Liver (tissue), 9 donors: ENCODE results near the gene SCP2. TPM values are rescaled to one million over a fixed set of nuclear protein-coding genes. Genes with fewer than 3 reads are reported as not detected.

Source experiments
- DNase-seq: peaks from one replicate; pipeline ENCODE4 v3.0.0-alpha.2; 2017; ENCODE audit warnings: low spot score
- H3K27ac ChIP-seq, 2 donors: one replicate each; pipeline ENCODE4 v1.7.0; 2013; ENCODE audit warnings: inconsistent platforms in 2 of 2, low read length in 2 of 2, control low read depth in 1 of 2, low read depth in 1 of 2, mild to moderate bottlenecking in 1 of 2
- H3K27me3 ChIP-seq, 4 donors: one replicate each; pipeline versions ENCODE4 v1.6.1 to v1.7.0; 2013; ENCODE audit warnings: low read length in 3 of 4, inconsistent platforms in 1 of 4, mild to moderate bottlenecking in 1 of 4, moderate library complexity in 1 of 4; ENCODE audit not compliant: control insufficient read depth in 4 of 4, insufficient read depth in 4 of 4
- H3K36me3 ChIP-seq, 4 donors: one replicate each; pipeline versions ENCODE4 v1.6.1 to v1.7.0; 2013; ENCODE audit warnings: low read length in 3 of 4, mild to moderate bottlenecking in 3 of 4, low read depth in 1 of 4, moderate library complexity in 1 of 4; ENCODE audit not compliant: control insufficient read depth in 4 of 4, insufficient read depth in 3 of 4
- H3K4me1 ChIP-seq, 4 donors: one replicate each; pipeline versions ENCODE4 v1.6.1 to v1.7.0; 2013; ENCODE audit warnings: low read length in 3 of 4, mild to moderate bottlenecking in 3 of 4, moderate library complexity in 1 of 4; ENCODE audit not compliant: control insufficient read depth in 4 of 4, insufficient read depth in 4 of 4
- H3K4me3 ChIP-seq, 3 donors: one replicate each; pipeline versions ENCODE4 v1.6.1 to v1.7.0; 2013; ENCODE audit warnings: low read length in 3 of 3, control low read depth in 1 of 3, low read depth in 1 of 3, mild to moderate bottlenecking in 1 of 3
- H3K9ac ChIP-seq, 2 donors: one replicate each; pipeline ENCODE4 v1.7.0; 2013; ENCODE audit warnings: low read length in 2 of 2, mild to moderate bottlenecking in 2 of 2, moderate library complexity in 2 of 2, control low read depth in 1 of 2, low read depth in 1 of 2
- H3K9me3 ChIP-seq, 4 donors: one replicate each; pipeline versions ENCODE4 v1.6.1 to v1.7.0; 2013; ENCODE audit warnings: low read length in 3 of 4; ENCODE audit not compliant: control insufficient read depth in 4 of 4
- FOXA2 ChIP-seq: IDR thresholded peaks from 2 replicates; pipeline ENCODE4 v1.6.1; 2016; ENCODE audit warnings: antibody characterized with exemption
- HNF4A ChIP-seq, 2 donors: conservative IDR thresholded peaks; 2 replicates each; pipeline ENCODE4 v1.6.1; 2016; ENCODE audit warnings: antibody characterized with exemption in 2 of 2, mild to moderate bottlenecking in 2 of 2
- JUND ChIP-seq, 2 donors: IDR thresholded peaks; 2 replicates each; pipeline ENCODE4 v1.6.1; 2016; ENCODE audit warnings: antibody characterized with exemption in 2 of 2
- NR2F2 ChIP-seq: IDR thresholded peaks from 2 replicates; pipeline ENCODE4 v1.6.1; 2016; ENCODE audit warnings: antibody characterized with exemption
- RAD21 ChIP-seq, 2 donors: IDR thresholded peaks; 2 replicates each; pipeline ENCODE4 v1.6.1; 2016; ENCODE audit warnings: antibody characterized with exemption in 2 of 2, mild to moderate bottlenecking in 2 of 2
- SP1 ChIP-seq: IDR thresholded peaks from 2 replicates; pipeline ENCODE4 v1.6.1; 2018; ENCODE audit warnings: antibody characterized with exemption, mild to moderate bottlenecking
- TAF1 ChIP-seq: conservative IDR thresholded peaks from 2 replicates; pipeline ENCODE4 v1.6.1; 2016; ENCODE audit warnings: antibody characterized with exemption, mild to moderate bottlenecking
- YY1 ChIP-seq: IDR thresholded peaks from 2 replicates; pipeline ENCODE4 v1.6.1; 2016; ENCODE audit warnings: antibody characterized with exemption, mild to moderate bottlenecking
- WGBS: extraction: QIAGEN DNeasy Blood & Tissue Kit; methylation state at CpG from one replicate; pipeline ENCODE4 v1.1.7; 2013; 5-methylcytosine and 5-hydroxymethylcytosine counted together
- polyA plus RNA-seq, 2 donors: library from polyadenylated mRNA; stranded (reverse) in 1 of 2; unstranded in 1 of 2; fragments of 200-250 nt in 1 of 2; fragments of >200 nt in 1 of 2; fragmentation: Nextera tagmentation in 1 of 2; extraction: Ambion mirVana in 1 of 2; gene quantifications; one replicate each; pipeline versions ENCODE4 v1.2.1 to v1.2.3, GENCODE V29; 2013 to 2015
- total RNA-seq, 2 donors: library from RNA; depleted of rRNA; stranded (reverse); fragments of >200 nt; gene quantifications; one replicate each; pipeline ENCODE4 v1.2.3, GENCODE V29; 2014
- TF ChIP-seq, protein P1 (sequence below): fragments of 150-350 bp; IDR thresholded peaks from 2 replicates; pipeline ENCODE4 v1.5.1; 2017; ENCODE audit warnings: improper control_type of control experiment, low read depth, low read length; ENCODE audit not compliant: missing input control
- TF ChIP-seq, protein P2 (sequence below): IDR thresholded peaks from 2 replicates; pipeline ENCODE4 v1.6.1; 2016; ENCODE audit warnings: antibody characterized with exemption
- TF ChIP-seq, protein P3 (sequence below): IDR thresholded peaks from 2 replicates; pipeline ENCODE4 v1.6.1; 2016; ENCODE audit warnings: antibody characterized with exemption
- TF ChIP-seq, protein P4 (sequence below): IDR thresholded peaks from 2 replicates; pipeline ENCODE4 v1.6.1; 2016; ENCODE audit warnings: antibody characterized with exemption
- donor health status: healthy.
- donor health status: healthy.
- donor health status: healthy.
- donor health status: healthy.
- donor health status: healthy.

The SCP2 gene
- total and polyA plus RNA-seq, 4 donors = 122 to 811 (median 529) TPM

DNA sequence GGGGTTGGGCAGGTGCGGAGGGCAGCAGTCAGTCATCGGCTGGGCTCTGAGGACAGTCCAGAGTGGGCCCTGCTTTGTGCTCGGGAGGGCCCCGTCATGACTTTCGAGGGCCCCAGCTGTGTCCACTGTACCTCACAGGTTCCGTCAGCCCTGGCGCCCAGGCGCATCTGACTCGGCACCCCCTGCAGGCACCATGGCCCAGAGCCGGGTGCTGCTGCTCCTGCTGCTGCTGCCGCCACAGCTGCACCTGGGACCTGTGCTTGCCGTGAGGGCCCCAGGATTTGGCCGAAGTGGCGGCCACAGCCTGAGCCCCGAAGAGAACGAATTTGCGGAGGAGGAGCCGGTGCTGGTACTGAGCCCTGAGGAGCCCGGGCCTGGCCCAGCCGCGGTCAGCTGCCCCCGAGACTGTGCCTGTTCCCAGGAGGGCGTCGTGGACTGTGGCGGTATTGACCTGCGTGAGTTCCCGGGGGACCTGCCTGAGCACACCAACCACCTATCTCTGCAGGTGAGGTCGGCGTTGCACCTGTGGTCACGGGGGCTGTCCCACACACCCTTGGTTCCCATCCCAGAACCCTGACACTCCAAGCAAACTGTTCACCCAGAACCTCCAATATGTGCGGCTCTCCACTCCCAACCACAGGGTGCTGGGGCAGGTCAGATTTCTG, 142.7 kb downstream of the SCP2 start:
- H3K36me3 ChIP-seq = no peaks in the 10 kb centered on the region
- DNase-seq = peak; percentile 29
- H3K27ac ChIP-seq = no peak overlapping the region
- WGBS = 96% methylated on average over 31 of the region's 31 CpGs
- no peaks in the 10 kb centered on the region for H3K9me3 ChIP-seq
- no peak for TF ChIP-seq RAD21 (IDR thresholded peaks at IDR 0.05)
- H3K27me3 ChIP-seq = no peaks in the 10 kb centered on the region
- no peaks in the 10 kb centered on the region for H3K4me1 ChIP-seq
- H3K9ac ChIP-seq = no peak overlapping the region
- H3K4me3 ChIP-seq = no peak overlapping the region

DNA sequence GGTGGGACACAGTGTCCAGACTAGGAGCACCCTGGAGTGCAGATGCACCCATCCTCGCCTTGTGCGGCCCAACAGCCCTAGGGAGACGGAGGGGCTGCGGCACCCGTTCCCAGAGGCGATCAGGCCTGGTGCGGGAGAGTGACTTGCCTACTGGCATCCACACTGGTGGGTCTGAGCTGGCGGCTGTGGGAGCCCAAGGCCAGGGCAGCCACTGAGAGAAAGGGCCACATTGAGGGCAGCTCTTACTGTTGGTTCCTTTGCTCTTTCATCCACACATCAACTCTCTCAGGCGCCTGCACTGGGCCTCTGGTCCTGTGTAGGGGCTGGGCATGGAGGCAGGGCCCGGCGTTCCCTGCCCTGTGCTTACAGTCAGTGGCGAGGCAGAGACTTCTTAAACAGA, 143.5 kb downstream of the SCP2 start:
- Histone ChIP-seq H3K9ac (no peak overlapping the region), H3K27ac (no peak overlapping the region), H3K27me3 (no peaks in the 10 kb centered on the region), H3K9me3 (no peaks in the 10 kb centered on the region), H3K4me1 (no peaks in the 10 kb centered on the region), H3K4me3 (no peak overlapping the region), H3K36me3 (no peaks in the 10 kb centered on the region)
- 97% methylated on average over 12 of the region's 12 CpGs for WGBS
- TF ChIP-seq JUND (IDR thresholded peaks at IDR 0.05) (no peak), RAD21 (IDR thresholded peaks at IDR 0.05) (no peak), SP1 (no peak)
- TF ChIP-seq, protein P1, sequence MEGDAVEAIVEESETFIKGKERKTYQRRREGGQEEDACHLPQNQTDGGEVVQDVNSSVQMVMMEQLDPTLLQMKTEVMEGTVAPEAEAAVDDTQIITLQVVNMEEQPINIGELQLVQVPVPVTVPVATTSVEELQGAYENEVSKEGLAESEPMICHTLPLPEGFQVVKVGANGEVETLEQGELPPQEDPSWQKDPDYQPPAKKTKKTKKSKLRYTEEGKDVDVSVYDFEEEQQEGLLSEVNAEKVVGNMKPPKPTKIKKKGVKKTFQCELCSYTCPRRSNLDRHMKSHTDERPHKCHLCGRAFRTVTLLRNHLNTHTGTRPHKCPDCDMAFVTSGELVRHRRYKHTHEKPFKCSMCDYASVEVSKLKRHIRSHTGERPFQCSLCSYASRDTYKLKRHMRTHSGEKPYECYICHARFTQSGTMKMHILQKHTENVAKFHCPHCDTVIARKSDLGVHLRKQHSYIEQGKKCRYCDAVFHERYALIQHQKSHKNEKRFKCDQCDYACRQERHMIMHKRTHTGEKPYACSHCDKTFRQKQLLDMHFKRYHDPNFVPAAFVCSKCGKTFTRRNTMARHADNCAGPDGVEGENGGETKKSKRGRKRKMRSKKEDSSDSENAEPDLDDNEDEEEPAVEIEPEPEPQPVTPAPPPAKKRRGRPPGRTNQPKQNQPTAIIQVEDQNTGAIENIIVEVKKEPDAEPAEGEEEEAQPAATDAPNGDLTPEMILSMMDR = no peak
- no peak for DNase-seq

DNA sequence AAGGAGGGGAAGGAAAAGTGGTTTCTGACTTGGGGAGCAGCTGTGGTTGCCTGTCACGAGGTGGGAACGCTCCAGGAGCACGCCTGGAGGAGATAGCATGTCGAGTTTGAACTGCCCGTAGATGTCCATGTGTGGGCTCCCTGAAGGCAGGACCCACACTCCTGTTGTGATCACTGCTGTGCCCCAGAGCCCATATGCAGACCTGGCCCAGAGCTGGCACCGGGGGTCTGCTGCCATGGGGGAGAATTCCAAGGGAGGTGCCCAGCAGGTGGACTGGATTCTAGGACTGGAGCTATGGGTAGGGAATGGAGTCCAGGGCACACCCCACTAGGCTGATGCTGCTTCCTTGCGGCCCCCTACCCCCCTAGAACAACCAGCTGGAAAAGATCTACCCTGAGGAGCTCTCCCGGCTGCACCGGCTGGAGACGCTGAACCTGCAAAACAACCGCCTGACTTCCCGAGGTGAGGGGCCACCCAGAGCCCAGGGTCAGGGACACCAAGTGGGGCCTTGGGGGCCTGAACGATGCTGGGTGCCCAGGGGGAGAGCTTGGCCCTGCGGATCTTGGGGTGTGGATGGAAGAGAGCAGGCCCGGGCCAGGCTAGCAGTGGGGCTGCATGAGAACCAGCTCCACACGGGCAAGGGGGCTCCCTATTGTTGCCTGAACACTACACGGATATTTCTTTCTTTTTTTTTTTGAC, 144.2 kb downstream of the SCP2 start:
- Histone ChIP-seq H3K27ac (no peak overlapping the region), H3K9ac (no peak overlapping the region), H3K4me1 (no peaks in the 10 kb centered on the region), H3K36me3 (no peaks in the 10 kb centered on the region), H3K9me3 (no peaks in the 10 kb centered on the region), H3K4me3 (no peak overlapping the region), H3K27me3 (no peaks in the 10 kb centered on the region)
- 89% methylated on average over 17 of the region's 17 CpGs for WGBS
- TF ChIP-seq SP1 = no peak
- TF ChIP-seq, protein P1 = no peak
- no peak for DNase-seq

DNA sequence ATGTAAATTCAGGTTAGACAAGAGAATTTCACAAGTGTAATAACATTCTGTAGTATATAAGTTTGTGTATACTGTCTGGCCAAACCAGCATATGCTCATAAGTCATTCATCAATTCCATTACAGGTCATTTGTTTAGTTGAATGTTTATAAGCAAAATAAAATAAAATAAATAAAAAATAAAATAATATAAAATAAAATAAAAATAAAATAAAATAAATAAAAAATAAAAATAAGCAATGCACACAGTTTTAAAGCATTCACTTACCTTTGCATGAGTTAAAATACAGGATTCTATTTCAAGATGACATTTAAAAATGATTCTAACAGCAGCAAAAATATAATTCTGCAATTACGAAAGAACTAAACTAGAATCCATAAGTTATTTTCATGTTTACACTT, 144.8 kb downstream of the SCP2 start:
- Histone ChIP-seq H3K4me1 (no peaks in the 10 kb centered on the region), H3K36me3 (no peaks in the 10 kb centered on the region), H3K4me3 (no peak overlapping the region), H3K27me3 (no peaks in the 10 kb centered on the region), H3K9me3 (no peaks in the 10 kb centered on the region), H3K9ac (no peak overlapping the region), H3K27ac (no peak overlapping the region)
- WGBS = 99% methylated on average over 1 of the region's 1 CpG
- DNase-seq = no peak
- TF ChIP-seq SP1 = no peak
- no peak for TF ChIP-seq TAF1
- no peak for TF ChIP-seq YY1
- no peak for TF ChIP-seq HNF4A (conservative IDR thresholded peaks at IDR 0.05)
- TF ChIP-seq, protein P2, sequence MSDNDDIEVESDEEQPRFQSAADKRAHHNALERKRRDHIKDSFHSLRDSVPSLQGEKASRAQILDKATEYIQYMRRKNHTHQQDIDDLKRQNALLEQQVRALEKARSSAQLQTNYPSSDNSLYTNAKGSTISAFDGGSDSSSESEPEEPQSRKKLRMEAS = no peak
- TF ChIP-seq, protein P3, sequence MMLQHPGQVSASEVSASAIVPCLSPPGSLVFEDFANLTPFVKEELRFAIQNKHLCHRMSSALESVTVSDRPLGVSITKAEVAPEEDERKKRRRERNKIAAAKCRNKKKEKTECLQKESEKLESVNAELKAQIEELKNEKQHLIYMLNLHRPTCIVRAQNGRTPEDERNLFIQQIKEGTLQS = no peak
- TF ChIP-seq, protein P4, sequence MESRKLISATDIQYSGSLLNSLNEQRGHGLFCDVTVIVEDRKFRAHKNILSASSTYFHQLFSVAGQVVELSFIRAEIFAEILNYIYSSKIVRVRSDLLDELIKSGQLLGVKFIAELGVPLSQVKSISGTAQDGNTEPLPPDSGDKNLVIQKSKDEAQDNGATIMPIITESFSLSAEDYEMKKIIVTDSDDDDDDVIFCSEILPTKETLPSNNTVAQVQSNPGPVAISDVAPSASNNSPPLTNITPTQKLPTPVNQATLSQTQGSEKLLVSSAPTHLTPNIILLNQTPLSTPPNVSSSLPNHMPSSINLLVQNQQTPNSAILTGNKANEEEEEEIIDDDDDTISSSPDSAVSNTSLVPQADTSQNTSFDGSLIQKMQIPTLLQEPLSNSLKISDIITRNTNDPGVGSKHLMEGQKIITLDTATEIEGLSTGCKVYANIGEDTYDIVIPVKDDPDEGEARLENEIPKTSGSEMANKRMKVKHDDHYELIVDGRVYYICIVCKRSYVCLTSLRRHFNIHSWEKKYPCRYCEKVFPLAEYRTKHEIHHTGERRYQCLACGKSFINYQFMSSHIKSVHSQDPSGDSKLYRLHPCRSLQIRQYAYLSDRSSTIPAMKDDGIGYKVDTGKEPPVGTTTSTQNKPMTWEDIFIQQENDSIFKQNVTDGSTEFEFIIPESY = no peak
- no peak for TF ChIP-seq FOXA2
- TF ChIP-seq NR2F2 = no peak
